Neural progenitor cell (in vitro differentiated cells): ENCODE results near the gene MSANTD1. TPM values are rescaled to one million over a fixed set of nuclear protein-coding genes. Genes with fewer than 3 reads are reported as not detected.

ENCODE experiments used
- DNase-seq: peaks from one replicate; pipeline ENCODE4 v3.0.0-alpha.2; 2016; ENCODE audit warnings: low spot score
- H2AFZ ChIP-seq: fragments of 200-600 bp; sonication (generic); replicated peaks from 2 replicates; pipeline ENCODE4 v1.6.1; 2016; ENCODE audit warnings: antibody characterized with exemption
- H3F3A ChIP-seq: fragments of 200-600 bp; sonication (generic); 2 replicates; pipeline ENCODE4 v1.6.1; 2016; ENCODE audit warnings: antibody characterized with exemption, low read depth
- H3K27ac ChIP-seq: fragments of 200-600 bp; sonication (generic); 2 replicates; pipeline ENCODE4 v1.5.1; 2016; ENCODE audit warnings: mild to moderate bottlenecking
- H3K27me3 ChIP-seq: fragments of 200-600 bp; sonication (generic); 2 replicates; pipeline ENCODE4 v1.6.1; 2016; ENCODE audit warnings: mild to moderate bottlenecking, moderate library complexity
- H3K36me3 ChIP-seq: fragments of 200-600 bp; sonication (generic); 2 replicates; pipeline ENCODE4 v1.5.1; 2016
- H3K4me1 ChIP-seq: fragments of 200-600 bp; sonication (generic); 2 replicates; pipeline ENCODE4 v1.6.1; 2016; ENCODE audit warnings: mixed run types
- H3K4me2 ChIP-seq: fragments of 200-600 bp; sonication (generic); 2 replicates; pipeline ENCODE4 v1.6.1; 2016
- H3K4me3 ChIP-seq: fragments of 200-600 bp; sonication (generic); 2 replicates; pipeline ENCODE4 v1.5.1; 2016
- H3K79me2 ChIP-seq: fragments of 200-600 bp; sonication (generic); 2 replicates; pipeline ENCODE4 v1.6.1; 2016; ENCODE audit warnings: low read depth
- H3K9ac ChIP-seq: fragments of 200-600 bp; sonication (generic); 2 replicates; pipeline ENCODE4 v1.6.1; 2016
- H3K9me3 ChIP-seq: fragments of 200-600 bp; sonication (generic); 2 replicates; pipeline ENCODE4 v1.5.1; 2016; ENCODE audit warnings: low read depth
- H4K20me1 ChIP-seq: fragments of 200-600 bp; sonication (generic); 2 replicates; pipeline ENCODE4 v1.6.1; 2016; ENCODE audit warnings: low read depth
- H3K27ac Mint-ChIP-seq: 3 replicates; pipeline ENCODE4 v1.8.0; 2021; ENCODE audit warnings: mixed read lengths
- H3K27me3 Mint-ChIP-seq: 2 replicates; pipeline ENCODE4 v1.8.0; 2022; ENCODE audit warnings: low read depth, mild to moderate bottlenecking, inconsistent platforms, moderate library complexity, mixed read lengths; ENCODE audit not compliant: insufficient read depth
- H3K36me3 Mint-ChIP-seq: 3 replicates; pipeline ENCODE4 v1.8.0; 2021; ENCODE audit warnings: mixed read lengths
- H3K4me1 Mint-ChIP-seq: 3 replicates; pipeline ENCODE4 v1.8.0; 2021; ENCODE audit warnings: mixed read lengths
- H3K4me3 Mint-ChIP-seq: 3 replicates; pipeline ENCODE4 v1.8.0; 2021; ENCODE audit warnings: mild to moderate bottlenecking, moderate library complexity, mixed read lengths
- H3K9me3 Mint-ChIP-seq: 3 replicates; pipeline ENCODE4 v1.8.0; 2020; ENCODE audit warnings: mixed read lengths
- CTCF ChIP-seq: fragments of 200-600 bp; sonication (generic); IDR thresholded peaks from 2 replicates; pipeline ENCODE4 v1.5.1; 2017; ENCODE audit warnings: antibody characterized with exemption, mild to moderate bottlenecking
- EZH2 ChIP-seq: fragments of 200-600 bp; sonication (generic); IDR thresholded peaks from 2 replicates; pipeline ENCODE4 v1.6.1; 2017; ENCODE audit warnings: antibody characterized with exemption, mild to moderate bottlenecking, moderate library complexity
- EZH2phosphoT487 ChIP-seq: fragments of 200-600 bp; sonication (generic); IDR thresholded peaks from 2 replicates; pipeline ENCODE4 v1.6.1; 2017; ENCODE audit warnings: antibody characterized with exemption
- total RNA-seq: library from RNA; depleted of rRNA; stranded (reverse); fragments of >200 nt; gene quantifications from 2 replicates; pipeline ENCODE4 v1.2.3, GENCODE V29; 2015; ENCODE audit warnings: low replicate concordance

MSANTD1 gene
- total RNA-seq, 1 donor from 2014 or later, result 0.17 TPM

DNA sequence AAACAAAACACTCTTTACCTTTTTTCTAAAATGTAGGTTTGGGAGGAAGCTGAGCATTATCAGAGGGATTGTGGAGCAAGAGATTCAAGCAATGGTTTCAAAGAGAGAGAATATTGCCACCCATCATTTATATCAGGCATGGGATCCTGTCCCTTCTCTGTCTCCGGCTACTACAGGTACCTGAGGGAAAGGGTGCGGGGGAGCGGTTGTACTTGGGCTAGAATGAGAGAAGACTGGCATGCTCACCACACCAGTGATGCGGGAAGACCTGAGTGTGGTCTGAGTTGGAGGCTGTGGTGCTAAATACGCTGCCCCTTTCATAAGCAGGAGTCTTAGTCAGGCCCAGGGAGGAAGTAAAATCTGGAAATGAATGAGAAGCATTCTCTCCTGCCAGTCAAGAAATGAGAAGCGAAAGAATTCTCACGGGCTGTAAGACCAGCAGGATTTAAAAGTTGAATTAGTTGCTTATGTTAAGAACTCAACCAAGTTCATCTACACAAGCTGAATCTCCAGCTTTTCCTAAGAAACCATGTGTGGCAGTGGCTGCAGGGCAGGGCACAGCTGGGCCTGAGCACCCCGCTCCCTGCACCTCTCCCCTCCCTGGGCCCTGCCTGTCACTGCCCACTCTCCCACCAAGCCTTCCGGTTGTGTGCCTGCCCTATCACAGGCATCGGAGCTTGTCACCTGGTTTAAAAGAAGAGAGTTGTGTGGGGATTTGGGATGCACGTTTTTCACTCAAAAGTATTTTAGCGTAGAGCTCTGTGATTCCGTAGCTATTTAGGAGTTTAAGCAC lies 24.8 kb upstream of the MSANTD1 start:
- Histone ChIP-seq H3K4me2 (no peak overlapping the region), H3K9me3 (no peaks in the 10 kb centered on the region), H3K4me1 (peaks cover 6% of the 10 kb centered on the region), H3K27ac (no peak overlapping the region), H2AFZ (no peak overlapping the region), H4K20me1 (peaks cover 7% of the 10 kb centered on the region), H3K79me2 (no peaks in the 10 kb centered on the region), H3F3A (no peaks in the 10 kb centered on the region), H3K36me3 (no peaks in the 10 kb centered on the region), H3K27me3 (no peaks in the 10 kb centered on the region), H3K9ac (no peak overlapping the region), H3K4me3 (no peak overlapping the region)
- H3K9me3 Mint-ChIP-seq, result no peaks in the 10 kb centered on the region
- H3K27me3 Mint-ChIP-seq, result peaks cover 5% of the 10 kb centered on the region
- peaks cover 22% of the 10 kb centered on the region for H3K36me3 Mint-ChIP-seq
- no peak overlapping the region for H3K4me3 Mint-ChIP-seq
- DNase-seq, result no peak
- TF ChIP-seq CTCF, result no peak
- no peak for TF ChIP-seq EZH2
- no peak for TF ChIP-seq EZH2phosphoT487
- H3K4me1 Mint-ChIP-seq, result no peaks in the 10 kb centered on the region
- peak overlapping the region; percentile 37 for H3K27ac Mint-ChIP-seq

DNA sequence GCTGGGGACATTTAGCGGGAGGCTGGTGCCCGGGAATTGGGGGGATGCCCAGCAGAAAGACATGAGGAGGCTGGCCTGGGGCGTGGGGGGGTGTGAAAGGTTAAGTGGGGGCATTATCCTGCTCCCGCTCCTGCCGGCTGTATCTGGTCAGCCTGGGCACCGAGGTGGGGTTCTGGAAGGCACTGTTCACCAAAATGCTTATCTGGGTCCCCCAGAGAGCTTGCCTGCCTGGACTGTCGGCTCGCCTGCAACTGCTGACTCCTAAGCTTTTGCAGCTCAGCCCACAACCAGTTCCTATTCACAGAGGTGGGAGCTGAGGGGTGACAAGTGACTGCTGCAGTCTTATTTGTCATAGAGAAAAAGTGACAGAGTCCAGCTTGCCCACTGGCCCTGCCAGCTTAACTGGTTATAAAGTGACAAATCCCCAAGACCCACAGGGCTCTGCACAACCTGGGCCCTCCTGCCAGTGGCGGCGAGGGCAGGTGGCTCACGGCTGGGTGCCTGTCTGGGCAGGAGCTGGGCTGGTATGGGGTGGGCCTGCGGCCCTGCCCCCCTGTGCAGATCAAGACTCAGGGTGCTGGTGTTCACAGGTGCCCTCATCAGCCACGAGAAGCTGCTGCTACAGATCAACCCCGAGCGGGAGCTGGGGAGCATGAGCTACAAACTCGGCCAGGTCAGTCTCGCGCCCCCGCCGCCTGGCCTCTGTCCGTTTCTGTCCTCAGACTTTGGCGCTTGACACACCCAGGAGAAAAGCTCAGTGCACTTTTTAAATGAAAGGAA lies 23.7 kb upstream of the MSANTD1 start:
- no peaks in the 10 kb centered on the region for H3K79me2 ChIP-seq
- H3K27me3 ChIP-seq, result no peaks in the 10 kb centered on the region
- no peak for DNase-seq
- no peaks in the 10 kb centered on the region for H3F3A ChIP-seq
- H2AFZ ChIP-seq, result no peak overlapping the region
- H4K20me1 ChIP-seq, result no peaks in the 10 kb centered on the region
- TF ChIP-seq EZH2phosphoT487, result no peak
- no peak for TF ChIP-seq EZH2
- TF ChIP-seq CTCF, result no peak
- H3K36me3 Mint-ChIP-seq, result peaks cover 30% of the 10 kb centered on the region
- no peak overlapping the region for H3K4me2 ChIP-seq
- H3K9ac ChIP-seq, result no peak overlapping the region
- no peak overlapping the region for H3K4me3 ChIP-seq
- no peaks in the 10 kb centered on the region for H3K9me3 Mint-ChIP-seq
- H3K4me3 Mint-ChIP-seq, result no peak overlapping the region
- H3K4me1 Mint-ChIP-seq, result no peaks in the 10 kb centered on the region
- peaks cover 8% of the 10 kb centered on the region for H3K27me3 Mint-ChIP-seq
- peak overlapping the region; percentile 37 for H3K27ac Mint-ChIP-seq
- no peaks in the 10 kb centered on the region for H3K4me1 ChIP-seq
- H3K9me3 ChIP-seq, result no peaks in the 10 kb centered on the region
- no peaks in the 10 kb centered on the region for H3K36me3 ChIP-seq
- no peak overlapping the region for H3K27ac ChIP-seq

GRCh38 chr4:3225936-3226335 lies 23.0 kb upstream of the MSANTD1 start:
- Histone ChIP-seq H3K27me3 (no peaks in the 10 kb centered on the region), H2AFZ (no peak overlapping the region), H3K9ac (no peak overlapping the region), H3K27ac (no peak overlapping the region), H3F3A (no peaks in the 10 kb centered on the region), H3K4me2 (no peak overlapping the region), H3K4me1 (no peaks in the 10 kb centered on the region), H3K9me3 (no peaks in the 10 kb centered on the region), H3K4me3 (no peak overlapping the region), H3K36me3 (no peaks in the 10 kb centered on the region), H4K20me1 (no peaks in the 10 kb centered on the region), H3K79me2 (no peaks in the 10 kb centered on the region)
- Mint-ChIP-seq H3K36me3 (peaks cover 36% of the 10 kb centered on the region), H3K9me3 (no peaks in the 10 kb centered on the region), H3K27me3 (peaks cover 8% of the 10 kb centered on the region), H3K4me1 (no peaks in the 10 kb centered on the region), H3K4me3 (no peak overlapping the region), H3K27ac (no peak overlapping the region)
- no peak for TF ChIP-seq CTCF
- no peak for TF ChIP-seq EZH2
- TF ChIP-seq EZH2phosphoT487, result no peak
- DNase-seq, result no peak
